Measurements from ENCODE around the gene TRIP4. TPM values are rescaled to one million over a fixed set of nuclear protein-coding genes. Genes with fewer than 3 reads are reported as not detected.

The TRIP4 gene
- total and polyA plus RNA-seq, 2 donors (not counting 3 experiments of a cell fraction or from before 2014, with no cell fraction given), result 10.9 to 31.1 TPM

GRCh38 chr15:64476550-64476949, 88.9 kb downstream of the TRIP4 start:
- Histone ChIP-seq H3K27me3 (ENCODE audit: control insufficient read depth in 2 of 2, insufficient read depth in 2 of 2, low read length in 2 of 2) (no peaks in the 10 kb centered on the region), H3K9me1 (replicated peaks; ENCODE audit: control insufficient read depth, extremely low read depth, insufficient read depth, low read length) (no peaks in the 10 kb centered on the region), H3K4me3 (replicated peaks in 1 of 3; ENCODE audit: insufficient read depth in 1 of 3, low read depth in 1 of 3, low read length in 3 of 3) (no peak overlapping the region), H3K27ac (ENCODE audit: insufficient read depth, low read depth, low read length) (no peak overlapping the region), H2AFZ (ENCODE audit: low read depth, low read length) (no peak overlapping the region), H3K9me3 (replicated peaks; ENCODE audit: control insufficient read depth, insufficient read depth, low read length) (no peaks in the 10 kb centered on the region), H4K20me1 (replicated peaks; ENCODE audit: control insufficient read depth, extremely low read depth, insufficient read depth, low read length) (peaks cover 3% of the 10 kb centered on the region), H3K9ac (replicated peaks; ENCODE audit: extremely low read depth, insufficient read depth, low read length) (no peak overlapping the region), H3K79me2 (ENCODE audit: control insufficient read depth, insufficient read depth, low read length) (peaks cover 47% of the 10 kb centered on the region), H3K4me2 (ENCODE audit: insufficient read depth, low read length) (no peak overlapping the region), H3K4me1 (ENCODE audit: control insufficient read depth, extremely low read depth, insufficient read depth, low read length) (no peaks in the 10 kb centered on the region), H3K36me3 (ENCODE audit: control insufficient read depth in 2 of 2, extremely low read depth in 1 of 2, insufficient read depth in 2 of 2, low read length in 2 of 2) (peaks cover 0 to 2% of the 10 kb centered on the region in 2 experiments)
- TF ChIP-seq, protein P1, sequence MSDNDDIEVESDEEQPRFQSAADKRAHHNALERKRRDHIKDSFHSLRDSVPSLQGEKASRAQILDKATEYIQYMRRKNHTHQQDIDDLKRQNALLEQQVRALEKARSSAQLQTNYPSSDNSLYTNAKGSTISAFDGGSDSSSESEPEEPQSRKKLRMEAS (IDR thresholded peaks at IDR 0.05; ENCODE audit: insufficient read depth, insufficient read length), result no peak
- no peak for TF ChIP-seq GATA2 (IDR thresholded peaks at IDR 0.05; ENCODE audit: insufficient read depth, insufficient read length, low read depth, low read length)
- TF ChIP-seq CTCF (IDR thresholded peaks at IDR 0.05; ENCODE audit: extremely low read depth in 1 of 2, insufficient read depth in 1 of 2, low read depth in 1 of 2, low read length in 2 of 2), result no peak
- TF ChIP-seq JUN (IDR thresholded peaks at IDR 0.05; ENCODE audit: borderline replicate concordance, insufficient read depth, insufficient read length, low read depth), result no peak
- TF ChIP-seq MYC (IDR thresholded peaks at IDR 0.05; ENCODE audit: low read depth, low read length), result no peak
- no peak for TF ChIP-seq FOS (IDR thresholded peaks at IDR 0.05; ENCODE audit: borderline replicate concordance, insufficient read depth, low read length)
- TF ChIP-seq EZH2 (IDR thresholded peaks at IDR 0.05; ENCODE audit: borderline replicate concordance, low read depth, low read length, severe bottlenecking), result no peak
- no peak for TF ChIP-seq POLR2AphosphoS5 (IDR thresholded peaks at IDR 0.05; ENCODE audit: insufficient read depth, low read depth, low read length)
- intact Hi-C loops (cut with micrococcal nuclease) (no loop called here), dilution Hi-C loops (cut with MboI; ENCODE audit: extremely low pct_ligation_motif_present, low sequenced_read_pairs) (no loop called here)
- DNase-seq (ENCODE audit: low read depth, low spot score) (no peak), FAIRE-seq (no peak)
- POLR2A ChIA-PET, result no interaction called here
- no TSS peak for BruUV-seq (replicated peaks)
- CTCF ChIA-PET, result interaction anchor here (0.9 to 1.4 kb wide), 2 partner anchors 26 to 120 kb away, joined by 3 to 4 read pairs; no protein-coding TSS in a partner anchor

All from endothelial cell of umbilical vein (primary cell).